GM18508 (cell line): Measurements from ENCODE around the gene INTS6L.

Source experiments
- ATAC-seq: cut with Tn5 transposase; IDR thresholded peaks from one replicate; pipeline ENCODE4 v1.9.1; 2021; ENCODE audit warnings: moderate number of reproducible peaks; ENCODE audit not compliant: insufficient read depth, unreplicated experiment

Gene INTS6L

DNA sequence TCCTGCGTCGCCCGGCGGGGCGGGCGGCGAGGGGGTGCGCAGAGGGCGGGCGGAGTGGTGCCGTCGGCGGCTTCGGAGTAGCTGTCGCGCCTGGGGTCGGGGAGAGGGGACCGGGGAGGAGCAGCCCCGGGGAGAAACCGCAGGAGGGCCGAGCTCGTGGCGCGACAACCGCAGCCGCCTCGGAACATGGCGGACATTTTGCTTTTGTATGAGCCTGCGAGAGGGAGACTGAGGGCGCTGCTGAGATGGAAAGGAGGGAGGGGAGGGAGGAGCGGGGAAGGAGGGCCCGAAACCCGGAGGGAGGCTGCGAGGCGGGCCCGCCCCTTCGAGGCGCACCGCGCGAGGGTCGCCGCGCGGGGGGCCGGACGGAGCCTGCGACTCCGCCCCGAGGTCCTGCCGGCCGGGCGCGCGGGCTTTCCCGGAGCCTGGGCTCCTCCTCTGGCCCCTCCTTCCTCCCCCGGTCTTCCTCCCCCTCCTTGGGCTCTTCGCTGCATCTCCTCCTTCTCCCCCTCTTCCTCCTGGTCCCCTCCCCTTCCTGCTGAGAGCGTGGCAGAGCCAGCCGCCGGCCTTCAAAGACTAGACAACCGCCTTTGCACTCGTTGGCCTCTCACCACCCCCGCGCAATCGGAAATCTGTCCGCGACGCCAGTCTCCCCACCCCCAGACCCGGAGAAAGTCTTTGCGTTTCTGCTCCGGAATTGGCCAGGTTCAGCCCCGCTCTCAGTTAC lies 1.1 kb downstream of the INTS6L start:
- no peak for ATAC-seq

DNA sequence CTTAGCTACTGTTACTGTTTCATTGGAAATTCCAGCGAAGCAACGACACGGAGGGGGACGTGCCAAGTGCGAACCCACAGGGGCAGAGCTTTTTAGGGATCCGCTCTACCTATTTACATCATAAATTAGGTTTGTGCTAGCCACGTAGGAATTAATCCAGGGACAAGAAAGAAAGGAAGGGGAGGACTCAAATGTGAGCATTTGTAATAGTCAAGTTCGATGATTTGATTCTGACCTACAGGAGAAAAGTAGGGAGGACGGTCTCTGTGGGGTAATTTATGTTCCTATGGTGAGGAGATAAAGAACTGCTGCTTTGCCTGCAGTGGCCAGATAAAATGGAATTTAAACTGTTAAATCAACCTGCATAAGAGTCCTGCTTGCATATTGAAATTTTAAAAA lies 1.7 kb downstream of the INTS6L start:
- no peak for ATAC-seq

DNA sequence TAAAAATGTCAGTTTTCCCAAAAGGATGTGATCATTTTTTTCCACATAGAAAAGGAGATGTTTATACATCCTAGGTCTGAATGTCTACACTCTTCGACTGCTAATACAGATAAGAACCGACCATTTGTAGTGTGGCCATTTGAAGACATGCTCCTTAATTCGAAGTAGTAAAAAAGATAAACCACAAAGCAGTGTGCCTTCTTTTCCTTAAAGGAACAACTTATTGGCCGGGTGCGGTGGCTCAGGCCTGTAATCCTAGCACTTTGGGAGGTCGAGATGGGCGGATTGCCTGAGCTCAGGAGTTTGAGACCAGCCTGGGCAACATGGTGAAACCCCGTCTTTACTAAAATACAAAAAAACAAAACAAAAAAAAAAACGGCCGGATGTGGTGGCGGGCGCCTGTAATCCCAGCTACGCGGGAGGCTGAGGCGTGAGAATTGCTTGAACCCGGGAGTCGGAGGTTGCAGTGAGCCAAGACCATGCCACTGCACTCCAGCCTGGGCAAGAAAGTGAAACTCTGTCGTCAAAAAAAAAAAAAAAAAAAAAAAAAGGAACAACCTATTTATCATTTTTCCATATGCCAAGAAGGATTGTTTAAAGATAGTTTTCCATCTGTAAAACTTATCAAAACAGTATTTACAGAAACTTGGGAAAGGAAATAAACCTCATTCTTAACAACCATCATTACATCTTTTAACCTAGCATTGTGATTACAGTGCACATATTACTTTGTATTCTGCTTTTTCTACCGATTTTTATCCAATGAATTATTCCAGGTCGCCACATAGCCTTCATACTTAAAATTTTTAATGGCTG lies 2.6 kb downstream of the INTS6L start:
- no peak for ATAC-seq

DNA sequence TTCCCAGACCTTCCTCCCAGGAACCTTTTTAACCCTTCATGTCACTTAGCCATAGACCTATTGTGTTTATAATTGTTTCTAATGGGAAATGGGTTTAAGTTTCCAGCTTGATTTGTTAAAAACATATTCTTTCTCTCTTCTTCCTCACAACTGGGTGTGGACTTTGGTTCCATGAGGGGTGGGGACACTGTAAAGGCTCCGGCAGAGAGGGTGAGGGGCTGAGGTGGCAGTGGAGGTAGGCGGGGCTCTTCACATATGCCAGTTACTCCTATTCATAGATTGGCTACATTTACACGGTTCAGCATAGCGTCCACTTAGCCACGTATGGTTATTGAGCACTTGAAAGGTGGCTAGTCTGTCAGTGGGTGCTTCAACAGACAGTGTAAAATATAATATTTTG lies 7.8 kb downstream of the INTS6L start:
- ATAC-seq, result no peak

DNA sequence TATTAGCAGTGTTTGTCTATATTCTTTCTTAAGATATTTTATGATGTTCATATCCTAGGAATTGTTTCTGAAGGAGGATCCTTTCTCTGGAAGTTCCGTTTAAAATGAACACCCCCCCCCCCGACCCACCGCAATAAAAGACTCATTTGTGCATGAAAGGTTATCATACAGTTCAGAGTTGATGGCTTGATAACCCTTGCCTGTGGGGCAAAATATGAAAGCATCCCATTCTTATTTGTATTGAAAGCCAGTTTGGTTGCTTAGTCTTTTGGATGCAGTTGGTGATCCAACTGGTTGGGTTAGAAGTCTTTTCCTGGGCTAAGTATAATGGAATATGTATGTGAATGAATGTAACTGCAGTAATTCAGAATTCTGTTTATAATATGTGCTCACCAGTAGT lies 8.3 kb downstream of the INTS6L start:
- ATAC-seq, result no peak

DNA sequence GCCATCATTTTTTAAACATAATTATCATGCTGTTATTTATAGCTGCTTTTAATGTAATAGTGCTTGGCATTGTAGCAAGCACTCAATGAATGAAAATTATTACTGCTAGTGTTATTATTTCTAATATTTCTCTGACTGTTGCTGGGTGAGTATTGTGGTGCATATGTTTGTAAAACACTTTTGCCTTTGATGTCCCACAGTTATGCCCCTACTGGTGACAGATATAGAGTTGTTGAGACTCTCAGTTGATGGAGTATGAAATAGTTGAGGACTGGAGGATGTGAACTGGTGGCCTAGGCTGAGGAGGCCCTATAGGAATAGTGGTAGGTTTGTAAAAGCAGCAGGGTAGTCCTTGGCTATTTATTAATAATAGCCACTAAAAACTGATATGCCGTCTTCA lies 9.6 kb downstream of the INTS6L start:
- ATAC-seq, result no peak

DNA sequence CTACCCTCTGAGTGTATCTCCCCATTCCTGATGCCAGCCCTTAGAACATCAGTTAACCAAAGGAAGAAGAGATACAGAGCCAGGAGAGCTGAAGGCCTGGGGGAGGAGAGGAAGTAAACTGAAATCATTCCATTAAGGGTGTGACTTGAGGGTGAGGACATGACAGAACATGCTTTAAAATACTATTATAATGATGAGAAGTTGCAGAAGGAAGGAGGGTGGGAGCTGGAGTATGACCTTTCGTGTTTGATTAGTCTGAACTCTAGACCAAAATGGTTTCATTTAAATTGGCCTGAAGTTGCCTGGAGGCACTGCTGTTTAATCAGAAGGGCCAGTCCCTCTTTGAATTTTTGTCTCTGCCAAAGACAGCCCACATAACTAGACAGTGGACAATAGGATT lies 11.4 kb downstream of the INTS6L start:
- ATAC-seq, result no peak

DNA sequence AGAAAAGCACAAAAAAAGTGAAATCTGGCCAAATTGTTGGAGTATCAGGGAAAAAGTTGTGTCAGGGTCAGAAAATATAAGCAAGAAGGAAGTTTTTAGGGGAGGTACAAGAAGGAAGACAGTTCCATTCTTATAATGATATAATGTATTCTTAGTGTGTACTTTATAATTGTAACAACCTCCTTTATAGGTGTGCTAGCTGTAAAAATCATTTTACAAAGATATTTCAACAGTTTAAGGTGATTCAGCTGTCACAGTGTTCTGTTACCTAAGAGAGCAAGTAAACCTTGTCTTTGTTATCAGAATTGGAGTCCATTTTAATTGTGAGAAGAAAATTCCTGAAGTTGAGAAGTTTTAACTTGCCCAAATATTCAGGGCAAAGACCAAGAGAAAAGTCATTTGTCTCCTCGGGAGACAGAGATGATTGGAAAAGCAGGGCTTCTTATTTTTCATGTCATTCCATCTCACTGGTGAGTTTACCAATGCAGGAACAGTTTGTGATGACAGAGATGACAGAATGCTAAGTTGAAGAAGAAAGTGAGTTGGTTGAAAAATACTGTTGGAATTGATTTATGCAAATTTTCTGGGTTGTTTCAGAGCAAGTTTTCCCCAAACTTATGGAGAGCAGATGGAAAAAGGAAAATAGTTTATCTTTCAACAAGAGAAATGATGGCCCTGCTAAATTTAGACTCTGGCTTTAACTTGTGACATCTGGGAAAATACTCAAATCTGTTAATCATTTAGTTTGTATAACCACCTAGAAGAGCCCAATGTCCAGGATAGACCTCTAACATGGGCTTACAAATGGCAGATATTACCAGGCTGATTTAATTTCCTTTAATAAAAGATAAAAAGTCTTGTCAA lies 14.8 kb downstream of the INTS6L start:
- no peak for ATAC-seq

DNA sequence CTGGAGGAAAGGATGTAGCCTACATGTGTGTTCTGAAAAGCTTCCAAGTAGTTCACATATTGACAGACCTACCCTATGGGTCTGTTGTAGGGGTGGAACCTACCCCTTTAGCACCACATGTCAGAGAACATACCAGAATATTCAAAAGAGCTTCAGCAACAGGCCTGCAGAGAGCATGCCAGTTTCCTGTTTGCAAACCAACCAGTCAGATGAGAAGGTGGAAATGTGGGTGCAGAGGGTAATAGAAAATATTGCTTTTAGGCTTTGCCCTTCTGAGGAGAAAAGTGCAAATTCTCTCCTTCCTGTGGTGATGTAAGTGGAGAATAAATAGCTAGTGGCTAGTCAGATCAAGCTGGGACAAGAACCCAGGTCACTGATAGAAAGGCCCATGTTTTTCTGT lies 16.4 kb downstream of the INTS6L start:
- ATAC-seq, result no peak

DNA sequence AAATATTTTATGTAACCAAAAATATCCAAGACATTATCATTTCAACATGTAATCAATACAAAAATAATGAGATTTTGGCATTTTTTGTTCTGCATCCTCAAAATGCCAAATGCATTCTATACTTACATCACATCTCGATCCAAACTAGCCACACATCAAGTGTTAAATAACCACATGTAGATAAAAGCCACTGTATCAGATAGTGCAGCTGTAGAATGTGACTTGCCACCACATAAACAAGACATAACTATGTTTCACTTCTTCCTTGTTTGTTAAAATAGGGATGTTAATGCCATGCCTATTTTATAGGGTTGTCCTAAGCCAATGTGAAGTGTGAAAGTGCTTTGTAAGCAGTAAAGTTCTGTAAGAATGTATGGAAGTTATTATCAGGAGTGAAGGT lies 20.9 kb downstream of the INTS6L start:
- no peak for ATAC-seq

DNA sequence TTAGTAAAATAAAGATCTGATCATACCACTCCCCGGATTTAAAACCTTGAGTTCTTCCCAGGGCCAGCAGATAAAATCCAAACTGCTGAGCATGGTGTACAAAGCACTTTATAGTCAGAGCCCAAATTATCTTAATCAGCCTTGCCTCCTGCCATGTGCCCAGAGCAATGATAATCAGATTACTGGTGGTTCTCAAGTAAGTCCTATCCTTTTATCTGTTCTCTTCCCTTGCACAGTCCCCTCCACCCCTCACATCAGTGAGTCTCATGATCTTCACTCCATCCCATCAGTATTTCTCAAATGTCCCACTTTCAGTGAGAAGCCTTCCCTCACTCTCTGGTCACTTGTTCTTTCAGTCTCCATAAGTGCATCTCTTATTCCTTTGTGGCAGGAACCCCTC lies 22.7 kb downstream of the INTS6L start:
- no peak for ATAC-seq

DNA sequence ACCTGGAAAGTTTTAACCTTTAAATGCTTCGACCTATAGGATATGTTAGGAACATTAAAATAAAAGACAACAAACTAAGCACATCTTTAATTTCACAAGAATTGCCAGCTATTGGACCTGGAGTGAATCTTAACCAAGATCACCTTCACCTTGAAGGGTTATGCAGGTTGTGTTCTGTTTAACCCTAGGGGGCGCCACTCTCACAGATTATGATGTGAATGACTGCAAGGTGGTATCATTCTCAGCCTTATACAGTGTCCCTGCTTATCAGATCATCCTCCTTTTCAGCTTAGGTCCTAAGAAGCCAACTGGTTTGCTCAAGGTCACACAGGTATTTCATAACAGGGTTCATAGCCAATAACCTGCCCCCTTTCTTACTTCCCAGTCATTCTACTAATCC lies 23.5 kb downstream of the INTS6L start:
- ATAC-seq, result no peak

DNA sequence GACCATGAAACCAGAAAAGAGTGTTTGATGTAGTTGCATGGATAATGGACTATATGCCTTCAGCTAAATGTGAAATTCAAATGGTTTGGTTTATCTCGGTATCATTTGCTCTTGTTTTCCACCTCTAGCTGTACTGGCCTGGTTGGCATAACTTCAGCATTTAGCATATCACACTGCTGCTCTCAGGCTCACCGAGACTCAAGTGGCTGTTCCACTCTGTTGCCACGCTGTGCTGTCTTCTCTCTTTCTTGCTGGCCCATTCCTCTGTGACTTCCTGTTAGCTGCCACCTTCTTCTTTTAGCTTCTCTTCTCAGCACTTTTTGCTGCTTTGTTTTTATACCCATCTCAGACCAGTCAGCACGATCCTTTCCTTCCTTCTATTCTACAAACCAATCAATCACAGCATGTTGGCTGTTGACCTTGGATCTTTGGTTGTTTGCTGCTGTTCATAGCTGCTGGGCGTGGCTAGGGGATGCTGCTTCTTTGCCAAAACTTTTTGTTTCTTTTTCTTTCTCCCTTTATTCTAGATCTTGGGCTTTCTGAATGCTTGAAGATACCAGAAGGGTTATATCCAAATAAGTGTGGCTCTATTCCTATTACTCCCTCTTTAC lies 24.0 kb downstream of the INTS6L start:
- ATAC-seq, result no peak

DNA sequence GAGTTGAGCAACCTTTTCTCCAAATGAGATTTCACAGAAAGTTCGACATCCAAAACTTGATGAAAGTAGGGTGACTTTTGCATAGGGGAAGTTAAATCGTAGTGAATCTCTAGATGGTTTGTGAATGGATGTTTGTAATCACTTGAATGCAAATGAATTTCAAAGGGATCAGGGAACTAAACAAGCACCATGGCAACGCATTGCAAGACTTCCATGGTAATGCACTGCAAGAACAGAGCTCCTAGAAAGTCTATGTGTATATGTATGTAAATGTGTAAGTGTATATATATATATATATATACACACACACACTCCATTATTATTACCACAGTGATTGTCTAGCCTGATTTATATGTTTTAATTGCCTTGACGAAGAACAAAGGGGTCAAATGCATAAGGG lies 27.3 kb downstream of the INTS6L start:
- ATAC-seq, result no peak

DNA sequence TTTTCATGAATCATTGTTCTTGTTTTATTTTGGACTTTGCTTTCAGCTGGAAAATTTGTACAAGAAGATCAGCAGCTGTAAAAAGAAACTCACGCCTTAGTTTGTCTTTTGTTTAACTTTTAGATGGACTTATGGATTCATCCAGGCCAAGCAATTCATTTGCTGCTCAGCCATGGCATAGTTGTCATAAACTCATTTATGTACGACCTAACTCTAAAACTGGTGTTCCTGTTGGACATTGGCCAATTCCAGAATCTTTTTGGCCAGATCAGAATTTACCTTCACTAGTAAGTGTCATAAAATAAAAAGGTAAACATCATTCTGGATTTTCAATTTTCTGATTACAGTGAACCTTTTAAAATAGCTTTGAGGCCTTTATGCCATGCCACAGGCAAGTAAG lies 29.1 kb downstream of the INTS6L start:
- no peak for ATAC-seq

DNA sequence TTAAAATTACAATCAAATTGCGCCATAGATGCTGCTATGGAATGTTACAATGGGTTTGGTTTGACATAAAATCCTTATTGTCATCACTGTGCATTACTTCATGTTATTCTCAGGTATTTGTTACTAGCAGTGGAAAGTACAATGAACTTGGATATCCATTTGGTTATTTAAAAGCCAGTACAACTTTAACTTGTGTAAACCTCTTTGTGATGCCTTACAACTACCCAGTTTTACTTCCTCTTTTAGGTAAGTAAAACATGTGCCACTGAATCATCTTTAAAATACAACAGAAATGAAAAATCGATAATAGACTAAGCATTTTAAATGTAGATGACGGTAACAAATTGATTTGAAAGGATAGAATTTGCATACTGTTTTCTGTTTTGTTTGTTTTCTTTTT lies 35.6 kb downstream of the INTS6L start:
- ATAC-seq, result no peak

DNA sequence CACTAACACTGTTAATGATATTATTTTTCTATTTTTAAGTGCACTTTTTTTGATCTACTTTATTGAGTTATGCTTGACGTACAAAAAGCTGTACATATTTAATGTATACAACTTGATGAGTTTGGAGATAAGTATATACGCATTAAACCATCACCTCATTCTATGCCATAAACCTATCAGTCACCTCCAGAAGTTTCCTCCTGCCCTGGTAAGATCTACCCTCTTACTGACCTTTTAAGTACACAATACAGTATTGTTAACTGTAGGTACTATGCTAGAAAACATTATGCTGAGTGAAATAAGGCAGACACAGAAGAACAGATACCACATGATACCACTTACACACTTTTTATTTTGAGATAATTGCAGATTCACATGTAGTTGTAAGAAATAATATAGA lies 36.9 kb downstream of the INTS6L start:
- no peak for ATAC-seq

DNA sequence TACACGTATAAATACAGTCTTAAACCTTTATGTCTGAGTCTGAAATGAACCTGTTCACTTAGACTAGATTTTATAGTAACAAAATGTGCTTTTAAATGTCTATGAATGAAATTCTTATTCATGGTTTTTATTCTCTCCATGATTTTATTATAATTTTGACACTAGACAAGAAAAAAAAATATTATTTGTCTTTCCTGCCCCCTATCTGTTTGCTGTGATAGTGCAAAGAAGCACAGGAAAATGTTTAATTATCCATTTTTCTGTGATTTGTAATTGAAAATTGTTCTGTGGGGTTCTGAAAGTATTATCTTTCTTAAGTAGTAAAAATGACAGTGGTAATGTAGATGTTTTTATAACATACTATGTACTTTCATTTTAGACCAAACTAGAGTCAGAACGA lies 52.0 kb downstream of the INTS6L start:
- ATAC-seq, result no peak

DNA sequence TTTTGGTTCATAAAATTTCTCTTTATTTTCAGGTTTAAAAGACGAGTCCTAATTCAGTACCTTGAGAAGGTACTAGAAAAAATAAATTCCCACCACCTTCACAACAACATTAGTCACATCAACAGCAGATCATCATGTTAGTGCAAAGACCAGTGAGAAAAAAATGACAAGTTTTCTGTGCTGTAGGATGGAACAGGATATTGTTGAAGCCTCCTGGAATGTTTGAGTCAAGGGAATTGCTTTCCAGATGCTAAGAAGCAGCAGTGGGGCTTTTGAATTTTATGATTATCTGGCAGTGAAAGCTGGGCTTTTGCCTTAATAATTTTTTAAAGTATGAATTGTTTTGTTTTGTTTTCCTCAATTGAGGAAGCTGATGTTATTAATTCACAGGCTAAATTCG lies 61.0 kb downstream of the INTS6L start:
- ATAC-seq, result no peak

DNA sequence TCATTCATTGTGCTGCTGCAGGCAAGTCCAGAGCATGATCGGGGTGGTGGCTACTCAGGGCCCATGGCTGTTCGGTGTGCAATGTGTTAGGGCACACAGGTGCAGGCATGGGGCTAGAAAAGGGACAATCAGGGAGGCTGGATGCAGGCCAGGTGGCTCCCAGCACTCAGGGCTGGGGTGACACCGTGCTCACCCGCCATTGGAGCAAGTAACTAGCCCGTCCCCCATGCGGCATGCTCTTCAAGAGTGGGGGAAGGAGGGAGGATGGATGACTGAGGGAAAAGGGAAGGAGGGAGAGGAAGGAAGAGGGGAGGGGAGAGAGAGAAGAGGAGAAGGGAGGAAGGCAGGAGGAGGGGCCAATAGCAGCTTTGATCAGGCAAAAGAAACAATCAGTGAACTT lies 64.7 kb downstream of the INTS6L start:
- no peak for ATAC-seq

DNA sequence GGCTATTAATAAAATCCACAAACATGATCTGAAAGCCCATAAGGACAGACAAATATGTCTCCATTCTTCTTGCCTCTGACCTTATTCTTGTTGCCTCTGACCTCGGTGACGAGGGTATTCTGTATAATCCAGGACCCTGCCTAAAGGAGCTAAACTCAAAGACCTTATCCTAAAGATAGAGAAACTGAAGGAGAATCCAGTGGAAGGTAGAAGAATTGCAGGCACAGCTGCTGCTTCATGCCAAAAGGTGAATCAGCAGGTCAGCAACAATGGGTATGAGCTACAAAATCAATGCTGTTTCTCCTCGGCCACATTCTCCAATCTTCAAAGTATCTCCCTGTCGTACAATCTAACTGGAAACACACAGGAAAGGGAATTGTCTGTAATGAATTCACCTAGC lies 71.4 kb downstream of the INTS6L start:
- ATAC-seq, result no peak
